HPDE6-E6E7 (cell line): ENCODE data around the gene MMRN1.

Experiments
- DNase-seq: peaks from one replicate; pipeline ENCODE4 v3.0.0; 2011; ENCODE audit warnings: missing footprints; ENCODE audit errors: extremely low spot score

The MMRN1 gene, protein sequence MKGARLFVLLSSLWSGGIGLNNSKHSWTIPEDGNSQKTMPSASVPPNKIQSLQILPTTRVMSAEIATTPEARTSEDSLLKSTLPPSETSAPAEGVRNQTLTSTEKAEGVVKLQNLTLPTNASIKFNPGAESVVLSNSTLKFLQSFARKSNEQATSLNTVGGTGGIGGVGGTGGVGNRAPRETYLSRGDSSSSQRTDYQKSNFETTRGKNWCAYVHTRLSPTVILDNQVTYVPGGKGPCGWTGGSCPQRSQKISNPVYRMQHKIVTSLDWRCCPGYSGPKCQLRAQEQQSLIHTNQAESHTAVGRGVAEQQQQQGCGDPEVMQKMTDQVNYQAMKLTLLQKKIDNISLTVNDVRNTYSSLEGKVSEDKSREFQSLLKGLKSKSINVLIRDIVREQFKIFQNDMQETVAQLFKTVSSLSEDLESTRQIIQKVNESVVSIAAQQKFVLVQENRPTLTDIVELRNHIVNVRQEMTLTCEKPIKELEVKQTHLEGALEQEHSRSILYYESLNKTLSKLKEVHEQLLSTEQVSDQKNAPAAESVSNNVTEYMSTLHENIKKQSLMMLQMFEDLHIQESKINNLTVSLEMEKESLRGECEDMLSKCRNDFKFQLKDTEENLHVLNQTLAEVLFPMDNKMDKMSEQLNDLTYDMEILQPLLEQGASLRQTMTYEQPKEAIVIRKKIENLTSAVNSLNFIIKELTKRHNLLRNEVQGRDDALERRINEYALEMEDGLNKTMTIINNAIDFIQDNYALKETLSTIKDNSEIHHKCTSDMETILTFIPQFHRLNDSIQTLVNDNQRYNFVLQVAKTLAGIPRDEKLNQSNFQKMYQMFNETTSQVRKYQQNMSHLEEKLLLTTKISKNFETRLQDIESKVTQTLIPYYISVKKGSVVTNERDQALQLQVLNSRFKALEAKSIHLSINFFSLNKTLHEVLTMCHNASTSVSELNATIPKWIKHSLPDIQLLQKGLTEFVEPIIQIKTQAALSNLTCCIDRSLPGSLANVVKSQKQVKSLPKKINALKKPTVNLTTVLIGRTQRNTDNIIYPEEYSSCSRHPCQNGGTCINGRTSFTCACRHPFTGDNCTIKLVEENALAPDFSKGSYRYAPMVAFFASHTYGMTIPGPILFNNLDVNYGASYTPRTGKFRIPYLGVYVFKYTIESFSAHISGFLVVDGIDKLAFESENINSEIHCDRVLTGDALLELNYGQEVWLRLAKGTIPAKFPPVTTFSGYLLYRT

GRCh38 chr4:89894649-89895550 is at the start of gene MMRN1:
TSS of gene MMRN1 (plus strand) at chr4:89894854. CDS start at chr4:89894972, 118 bp downstream.
- DNase-seq: no peak

DNA sequence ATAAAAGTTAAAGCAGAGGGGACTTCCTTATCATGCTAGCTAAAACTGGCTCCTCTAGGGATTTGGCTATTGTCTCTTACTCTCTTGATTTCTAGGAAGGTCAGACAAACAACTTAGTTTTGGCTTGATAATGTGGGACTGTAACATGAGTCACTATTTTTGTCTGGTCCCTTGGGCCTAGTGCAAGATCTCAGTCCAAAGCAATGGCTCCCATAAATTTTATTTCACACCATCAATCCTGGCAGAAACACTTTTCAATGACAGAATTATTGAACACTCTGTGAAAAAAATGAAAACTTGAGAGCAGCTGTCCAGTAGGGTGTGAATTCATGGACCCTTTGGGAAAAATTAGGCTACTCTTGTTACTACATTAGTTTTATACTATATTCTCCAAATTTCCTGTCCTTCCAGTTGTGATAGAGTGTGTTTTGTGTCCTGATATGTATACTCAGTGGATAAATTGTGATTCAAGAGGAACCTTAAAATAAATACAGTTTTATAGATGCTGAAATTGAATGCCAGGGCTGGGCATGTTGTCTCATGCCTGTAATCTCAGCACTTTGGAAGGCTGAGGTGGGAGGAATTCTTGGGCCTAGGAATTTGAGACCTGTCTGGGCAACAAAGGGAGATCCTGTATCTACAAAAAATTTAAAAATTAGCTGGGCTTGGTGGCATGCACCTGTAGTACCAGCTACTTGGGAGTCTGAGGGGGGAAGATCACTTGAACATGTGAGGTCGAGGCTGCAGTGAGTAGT is 46.9 kb upstream of the MMRN1 start:
- DNase-seq: no peak

- no peak for DNase-seq
These were observed 39.4 kb upstream of the MMRN1 start for GRCh38 chr4:89855236-89855635.

GRCh38 chr4:89860971-89861370 is 33.7 kb upstream of the MMRN1 start:
- DNase-seq: no peak

DNA sequence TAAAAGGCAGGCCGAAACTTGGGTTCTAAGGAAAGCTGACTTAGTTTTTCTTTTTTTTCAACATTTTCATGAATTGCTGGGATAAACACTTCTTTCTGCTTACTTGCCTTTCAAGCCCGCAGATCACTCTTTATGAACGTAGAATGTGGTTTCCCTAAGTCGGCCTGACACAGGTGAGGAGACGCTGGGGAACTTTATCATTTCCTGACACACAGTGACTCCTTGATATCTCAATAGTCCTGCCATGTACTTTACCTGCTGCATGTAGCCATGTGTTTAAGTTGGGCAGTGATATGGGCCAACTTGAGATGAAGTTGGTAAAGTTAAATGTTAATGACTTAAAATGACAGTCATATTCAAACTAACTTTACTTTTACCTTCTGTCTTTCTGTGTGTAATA is 31.1 kb upstream of the MMRN1 start:
- no peak for DNase-seq

DNA sequence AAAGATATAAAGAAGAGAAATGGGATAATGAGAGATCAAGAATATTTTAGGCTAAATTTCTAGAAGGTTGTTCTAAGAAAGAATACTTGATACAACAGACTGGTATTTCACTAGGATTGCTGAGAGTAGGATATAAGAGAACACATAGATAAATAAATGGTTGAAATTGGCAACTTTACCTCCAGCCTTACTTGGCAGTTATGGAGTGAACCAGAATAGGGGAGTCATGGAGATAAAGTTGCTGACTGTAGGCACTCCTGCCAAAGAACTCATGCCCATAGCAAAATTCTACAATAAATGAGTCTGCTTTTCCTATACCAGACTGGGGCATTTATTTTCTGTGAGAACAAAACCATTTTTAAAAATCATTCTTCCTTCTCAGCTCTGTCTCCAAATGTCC is 26.4 kb upstream of the MMRN1 start:
- no peak for DNase-seq

DNA sequence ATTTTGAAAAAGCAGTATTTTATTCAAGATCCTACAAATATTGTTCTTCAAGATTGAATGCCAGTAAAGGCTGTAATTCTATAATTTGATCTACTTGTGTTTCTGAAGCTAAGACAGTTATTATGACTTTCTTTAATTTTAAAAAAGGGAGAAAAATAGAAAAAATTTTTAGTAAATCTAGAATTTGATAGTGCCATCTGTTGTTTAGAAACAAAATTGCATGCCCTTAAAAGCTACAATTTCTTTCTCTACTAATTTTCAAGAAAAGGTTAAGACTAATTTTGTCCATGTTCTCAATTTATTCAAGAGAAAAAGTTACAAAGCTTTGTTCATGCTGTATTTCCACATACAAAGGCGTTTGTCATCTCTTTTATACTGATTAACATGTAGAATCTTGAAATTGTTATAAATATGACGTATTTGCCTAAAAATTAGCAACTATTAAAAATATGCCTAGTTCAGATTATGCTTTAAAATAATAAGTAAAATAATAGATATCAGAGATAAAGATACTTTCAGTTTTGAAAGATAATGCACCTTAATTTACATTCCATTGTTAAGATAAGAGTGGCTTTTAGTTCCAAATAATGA is 25.6 kb upstream of the MMRN1 start:
- DNase-seq: no peak

DNA sequence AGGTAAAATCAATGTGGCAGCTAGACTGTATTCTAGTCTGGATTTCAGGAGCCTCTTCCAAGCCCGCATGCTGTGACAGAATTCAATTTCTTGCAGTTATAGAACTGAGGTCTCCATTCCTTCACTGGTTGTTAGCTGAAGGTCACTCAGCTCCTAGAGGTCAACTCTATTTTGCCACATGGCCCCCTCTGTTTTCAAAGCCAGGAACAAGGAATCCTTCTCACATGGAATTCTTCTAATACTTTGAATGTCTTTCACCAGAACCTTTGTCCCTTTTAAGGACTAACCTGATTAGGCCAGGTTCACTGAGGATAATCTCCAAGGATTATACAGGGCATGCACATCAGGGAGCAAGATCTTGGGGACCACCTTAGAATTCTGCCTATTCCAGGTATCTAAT is 23.4 kb upstream of the MMRN1 start:
- DNase-seq: no peak

- DNase-seq: no peak
These were observed 18.1 kb upstream of the MMRN1 start for GRCh38 chr4:89876548-89876947.

- DNase-seq: no peak
These were observed 16.0 kb upstream of the MMRN1 start for GRCh38 chr4:89878611-89879010.

GRCh38 chr4:89879215-89879614 is 15.4 kb upstream of the MMRN1 start:
- no peak for DNase-seq

- DNase-seq: no peak
These were observed 5.4 kb upstream of the MMRN1 start for GRCh38 chr4:89889289-89889688.

DNA sequence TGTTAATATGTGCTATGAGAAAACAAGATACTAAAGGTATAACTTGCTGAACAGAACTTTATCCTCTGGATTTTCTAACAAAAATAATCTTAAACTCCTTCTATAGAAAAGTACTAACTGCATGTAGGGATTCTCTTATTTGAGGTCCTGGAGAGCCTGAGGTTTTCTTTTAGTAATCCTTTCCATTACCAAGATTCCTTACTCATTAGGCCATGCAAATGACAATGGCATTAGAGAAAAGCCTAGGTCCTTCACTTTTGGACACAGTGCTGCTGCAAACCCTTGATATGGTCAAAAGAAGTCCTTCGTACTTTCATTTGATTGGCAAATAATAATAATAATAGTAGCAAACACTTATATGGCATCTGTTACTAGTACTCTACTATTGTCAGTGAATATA is 3.2 kb downstream of the MMRN1 start:
- DNase-seq: no peak

- DNase-seq: no peak
These were observed 3.7 kb downstream of the MMRN1 start for GRCh38 chr4:89898304-89898716.

DNA sequence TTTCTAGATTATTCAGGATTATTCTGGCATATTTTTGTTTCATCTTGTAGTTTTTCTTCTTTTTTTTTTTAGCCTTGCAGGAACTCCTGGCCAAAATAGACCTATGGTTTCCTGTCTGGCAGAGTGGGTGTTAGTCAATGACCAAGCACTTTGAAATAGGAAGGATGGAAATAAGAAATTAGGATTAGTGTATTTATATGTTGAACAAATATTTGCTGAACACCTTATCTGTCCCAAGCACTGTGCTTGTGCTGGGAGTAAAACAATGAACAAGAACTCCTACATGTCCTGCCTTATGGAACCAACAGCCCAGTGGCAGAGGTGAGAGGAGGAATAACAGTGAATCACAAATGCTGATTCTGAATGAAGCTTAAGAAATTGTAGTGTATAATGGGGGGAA is 4.5 kb downstream of the MMRN1 start:
- DNase-seq: no peak

GRCh38 chr4:89899854-89900253 is 5.2 kb downstream of the MMRN1 start:
- DNase-seq: no peak

GRCh38 chr4:89901808-89902431 is 7.3 kb downstream of the MMRN1 start:
- DNase-seq: peak; percentile 17

DNA sequence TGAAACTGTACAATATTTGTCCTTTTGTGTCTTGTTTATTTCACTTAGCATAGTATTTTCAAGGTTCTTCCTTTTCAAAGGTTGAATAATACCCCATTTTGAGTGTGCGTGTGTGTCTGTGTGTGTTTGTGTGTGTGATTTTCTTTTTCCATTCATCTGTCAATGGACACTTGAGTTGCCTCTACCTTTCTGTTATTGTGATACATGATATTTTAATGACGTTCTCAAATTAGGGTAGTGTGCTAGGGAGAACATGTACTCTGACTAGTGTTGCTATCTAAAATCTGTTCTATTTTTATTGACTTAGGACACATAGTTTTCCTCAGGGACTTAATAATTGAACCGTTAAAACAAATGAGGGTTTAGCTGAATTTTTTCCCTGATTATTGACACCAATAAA is 9.9 kb downstream of the MMRN1 start:
- DNase-seq: no peak

GRCh38 chr4:89906316-89906715 is 11.7 kb downstream of the MMRN1 start:
- no peak for DNase-seq
